GM23338 (cell line): ENCODE results near the gene UQCR11. TPM values are rescaled to one million over a fixed set of nuclear protein-coding genes. Genes with fewer than 3 reads are reported as not detected.
A peak's percentile ranks its signal among the peaks of the same experiment; 100 is the strongest.

Experiments
- ATAC-seq: fragments of 200-7000 bp; cut with Tn5 transposase; 3 replicates; pipeline ENCODE4 v1.9.1; 2020
- DNase-seq: peaks from one replicate; pipeline ENCODE4 v3.0.0-alpha.2; 2015; ENCODE audit warnings: low spot score
- H2AFZ ChIP-seq: fragments of 200-600 bp; sonication (generic); 2 replicates; pipeline ENCODE4 v1.8.0; 2016; ENCODE audit warnings: antibody characterized with exemption, mild to moderate bottlenecking, moderate library complexity
- H3F3A ChIP-seq: fragments of 200-600 bp; sonication (generic); replicated peaks from 2 replicates; pipeline ENCODE4 v1.8.0; 2017; ENCODE audit warnings: antibody characterized with exemption, mixed run types, low read depth
- H3K27ac ChIP-seq: fragments of 200-600 bp; sonication (generic); 2 replicates; pipeline ENCODE4 v1.6.1; 2016; ENCODE audit warnings: low read depth
- H3K27me3 ChIP-seq: fragments of 200-600 bp; sonication (generic); 2 replicates; pipeline ENCODE4 v1.8.0; 2016; ENCODE audit warnings: mild to moderate bottlenecking, mixed run types, moderate library complexity; ENCODE audit not compliant: insufficient read depth
- H3K36me3 ChIP-seq: fragments of 200-600 bp; sonication (generic); 2 replicates; pipeline ENCODE4 v1.8.0; 2016; ENCODE audit warnings: mild to moderate bottlenecking; ENCODE audit not compliant: insufficient read depth
- H3K4me1 ChIP-seq: fragments of 200-600 bp; sonication (generic); 2 replicates; pipeline ENCODE4 v1.8.0; 2016; ENCODE audit warnings: mild to moderate bottlenecking, moderate library complexity; ENCODE audit not compliant: insufficient read depth
- H3K4me2 ChIP-seq: fragments of 200-600 bp; sonication (generic); 2 replicates; pipeline ENCODE4 v1.7.1; 2017; ENCODE audit warnings: mixed run types
- H3K4me3 ChIP-seq: fragments of 200-600 bp; sonication (generic); 2 replicates; pipeline ENCODE4 v1.6.1; 2016; ENCODE audit warnings: mixed run types
- H3K79me2 ChIP-seq: fragments of 200-600 bp; sonication (generic); replicated peaks from 2 replicates; pipeline ENCODE4 v1.8.0; 2017; ENCODE audit warnings: mild to moderate bottlenecking; ENCODE audit not compliant: insufficient read depth
- H3K9me2 ChIP-seq: fragments of 200-600 bp; sonication (generic); 2 replicates; pipeline ENCODE4 v1.8.0; 2017; ENCODE audit not compliant: insufficient read depth
- H4K20me1 ChIP-seq: fragments of 200-600 bp; sonication (generic); replicated peaks from 2 replicates; pipeline ENCODE4 v1.8.0; 2017; ENCODE audit warnings: mild to moderate bottlenecking; ENCODE audit not compliant: insufficient read depth
- H3K27ac Mint-ChIP-seq: 2 replicates; pipeline ENCODE4 v1.8.0; 2020; ENCODE audit warnings: inconsistent platforms, mild to moderate bottlenecking, moderate library complexity, mixed read lengths
- H3K27me3 Mint-ChIP-seq: 3 replicates; pipeline ENCODE4 v1.8.0; 2022; ENCODE audit warnings: low read depth, mild to moderate bottlenecking, moderate library complexity, mixed read lengths, inconsistent platforms; ENCODE audit not compliant: insufficient read depth, poor library complexity
- H3K36me3 Mint-ChIP-seq: 3 replicates; pipeline ENCODE4 v1.8.0; 2021; ENCODE audit warnings: low read depth, mild to moderate bottlenecking, inconsistent platforms, moderate library complexity, mixed read lengths
- H3K4me1 Mint-ChIP-seq: 3 replicates; pipeline ENCODE4 v1.8.0; 2020; ENCODE audit warnings: mild to moderate bottlenecking, inconsistent platforms, mixed read lengths
- H3K4me3 Mint-ChIP-seq: 3 replicates; pipeline ENCODE4 v1.8.0; 2021; ENCODE audit warnings: moderate library complexity, mild to moderate bottlenecking, inconsistent platforms, mixed read lengths
- H3K9me3 Mint-ChIP-seq: 3 replicates; pipeline ENCODE4 v1.8.0; 2020; ENCODE audit warnings: moderate library complexity, mild to moderate bottlenecking, inconsistent platforms, mixed read lengths
- CREB1 ChIP-seq: fragments of 250-450 bp; sonication (Bioruptor Pico); IDR thresholded peaks from 2 replicates; pipeline ENCODE4 v1.5.0; 2020; ENCODE audit warnings: low read depth, mild to moderate bottlenecking, moderate library complexity
- ETS1 ChIP-seq: IDR thresholded peaks from 2 replicates; pipeline ENCODE4 v1.6.1; 2016; ENCODE audit warnings: antibody characterized with exemption
- EZH2 ChIP-seq: fragments of 200-600 bp; sonication (generic); IDR thresholded peaks from one replicate; pipeline ENCODE4 v1.8.0; 2017; ENCODE audit warnings: antibody characterized with exemption, mild to moderate bottlenecking, low read depth; ENCODE audit not compliant: unreplicated experiment
- EZH2phosphoT487 ChIP-seq: fragments of 200-600 bp; sonication (generic); IDR thresholded peaks from one replicate; pipeline ENCODE4 v1.8.1; 2018; ENCODE audit warnings: antibody characterized with exemption; ENCODE audit not compliant: unreplicated experiment
- JUNB ChIP-seq: IDR thresholded peaks from one replicate; pipeline ENCODE4 v1.6.1; 2016; ENCODE audit warnings: antibody characterized with exemption; ENCODE audit not compliant: unreplicated experiment
- NANOG ChIP-seq: IDR thresholded peaks from 2 replicates; pipeline ENCODE4 v1.6.1; 2016; ENCODE audit warnings: antibody characterized with exemption, borderline replicate concordance
- POLR2AphosphoS5 ChIP-seq: IDR thresholded peaks from 2 replicates; pipeline ENCODE4 v1.6.1; 2016; ENCODE audit warnings: antibody characterized with exemption, low read depth
- REST ChIP-seq: IDR thresholded peaks from one replicate; pipeline ENCODE4 v1.6.1; 2018; ENCODE audit warnings: antibody characterized with exemption; ENCODE audit not compliant: unreplicated experiment
- STAT1 ChIP-seq: IDR thresholded peaks from one replicate; pipeline ENCODE4 v1.6.1; 2016; ENCODE audit warnings: antibody characterized with exemption; ENCODE audit not compliant: unreplicated experiment
- ZNF114 ChIP-seq: fragments of 250-450 bp; sonication (Bioruptor Pico); IDR thresholded peaks from 2 replicates; pipeline ENCODE4 v1.5.0; 2020; ENCODE audit warnings: mild to moderate bottlenecking, moderate library complexity
- ZNF331 ChIP-seq: fragments of 250-450 bp; sonication (Bioruptor Pico); IDR thresholded peaks from 2 replicates; pipeline ENCODE4 v1.5.0; 2020; ENCODE audit warnings: low read depth, mild to moderate bottlenecking, moderate library complexity
- ZNF462 ChIP-seq: fragments of 250-450 bp; sonication (Bioruptor Pico); IDR thresholded peaks from 2 replicates; pipeline ENCODE4 v1.5.0; 2020; ENCODE audit warnings: mild to moderate bottlenecking, moderate library complexity
- polyA plus RNA-seq: library from polyadenylated mRNA; unstranded; fragments of >200 nt; fragmentation: Nextera tagmentation; extraction: Ambion mirVana; gene quantifications from 2 replicates; pipeline ENCODE4 v1.2.1, GENCODE V29; 2016
- total RNA-seq: library from RNA; depleted of rRNA; stranded (reverse); fragments of >200 nt; shearing (Covaris generic); gene quantifications from 2 replicates; pipeline ENCODE4 v1.2.3, GENCODE V29; 2014
- TF ChIP-seq, protein P1 (sequence below), 2 experiments: fragments of 200-600 bp in 1 of 2; sonication (generic) in 1 of 2; conservative IDR thresholded peaks; 2 replicates each; pipeline versions ENCODE4 v1.5.1 to v1.6.1; 2016 to 2017; ENCODE audit warnings: antibody characterized with exemption in 2 of 2, low read depth in 2 of 2, mild to moderate bottlenecking in 2 of 2, moderate library complexity in 1 of 2

Gene UQCR11
- total and polyA plus RNA-seq, 2 experiments from 2014 or later = 46.4 to 413 TPM

GRCh38 chr19:1654178-1654792 lies 49.0 kb upstream of the UQCR11 start:
- Mint-ChIP-seq H3K4me1 (peaks cover 9% of the 10 kb centered on the region; the same call in 2 of the 3 replicates), H3K27ac (no peak overlapping the region), H3K9me3 (peaks cover 5% of the 10 kb centered on the region), H3K4me3 (peak overlapping the region; percentile 30; the same call in 1 of the 3 replicates), H3K27me3 (peaks cover 28% of the 10 kb centered on the region), H3K36me3 (peaks cover 17% of the 10 kb centered on the region)
- H3F3A ChIP-seq = peaks cover 6% of the 10 kb centered on the region; the same call in 1 of the 2 replicates
- DNase-seq = no peak
- peaks cover 10% of the 10 kb centered on the region for H3K4me1 ChIP-seq
- no peak overlapping the region for H3K4me2 ChIP-seq
- TF ChIP-seq ZNF462 (CRISPR knock-in tag) (no peak), POLR2AphosphoS5 (no peak), JUNB (no peak), EZH2phosphoT487 (no peak), ZNF331 (no peak), EZH2 (no peak), ETS1 (no peak), ZNF114 (CRISPR knock-in tag) (no peak), REST (no peak), CREB1 (CRISPR knock-in tag) (no peak), NANOG (no peak), STAT1 (no peak)
- TF ChIP-seq, protein P1, sequence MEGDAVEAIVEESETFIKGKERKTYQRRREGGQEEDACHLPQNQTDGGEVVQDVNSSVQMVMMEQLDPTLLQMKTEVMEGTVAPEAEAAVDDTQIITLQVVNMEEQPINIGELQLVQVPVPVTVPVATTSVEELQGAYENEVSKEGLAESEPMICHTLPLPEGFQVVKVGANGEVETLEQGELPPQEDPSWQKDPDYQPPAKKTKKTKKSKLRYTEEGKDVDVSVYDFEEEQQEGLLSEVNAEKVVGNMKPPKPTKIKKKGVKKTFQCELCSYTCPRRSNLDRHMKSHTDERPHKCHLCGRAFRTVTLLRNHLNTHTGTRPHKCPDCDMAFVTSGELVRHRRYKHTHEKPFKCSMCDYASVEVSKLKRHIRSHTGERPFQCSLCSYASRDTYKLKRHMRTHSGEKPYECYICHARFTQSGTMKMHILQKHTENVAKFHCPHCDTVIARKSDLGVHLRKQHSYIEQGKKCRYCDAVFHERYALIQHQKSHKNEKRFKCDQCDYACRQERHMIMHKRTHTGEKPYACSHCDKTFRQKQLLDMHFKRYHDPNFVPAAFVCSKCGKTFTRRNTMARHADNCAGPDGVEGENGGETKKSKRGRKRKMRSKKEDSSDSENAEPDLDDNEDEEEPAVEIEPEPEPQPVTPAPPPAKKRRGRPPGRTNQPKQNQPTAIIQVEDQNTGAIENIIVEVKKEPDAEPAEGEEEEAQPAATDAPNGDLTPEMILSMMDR (conservative IDR thresholded peaks at IDR 0.05; ENCODE audit: low read depth in 2 of 2) = no peak
- no peaks in the 10 kb centered on the region; the same call in 1 of the 2 replicates for H4K20me1 ChIP-seq
- peaks cover 22% of the 10 kb centered on the region for H3K79me2 ChIP-seq
- H3K36me3 ChIP-seq = peaks cover 7% of the 10 kb centered on the region; the same call in 1 of the 2 replicates
- no peak overlapping the region for H3K4me3 ChIP-seq
- no peak for ATAC-seq
- H3K27ac ChIP-seq = no peak overlapping the region
- no peaks in the 10 kb centered on the region for H3K9me2 ChIP-seq
- H3K27me3 ChIP-seq = no peaks in the 10 kb centered on the region
- H2AFZ ChIP-seq = no peak overlapping the region
